IMR-90 (cell line): ENCODE measurements around the gene CD99. TPM values are rescaled to one million over a fixed set of nuclear protein-coding genes. Genes with fewer than 3 reads are reported as not detected.

ENCODE experiments used
- ATAC-seq: fragments of 200-7000 bp; cut with Tn5 transposase; 2 replicates; pipeline ENCODE4 v1.9.1; 2020; ENCODE audit warnings: low read depth, mild to moderate bottlenecking, moderate library complexity
- BruUV-seq: library from RNA; stranded (reverse); fragments of 400-500 nt; replicated peaks from 2 replicates; lab custom pipeline; 2021; lab: Mats Ljungman, UMichigan
- CTCF ChIA-PET: fragments of 300-600 bp; formaldehyde crosslinking; extraction: SDS; loops from one replicate; lab custom pipeline; 2021; ENCODE audit warnings: antibody characterized with exemption; lab: Yijun Ruan, JAX
- POLR2A ChIA-PET: fragments of 300-600 bp; sonication (Branson Sonifier 250); formaldehyde crosslinking; loops from one replicate; lab custom pipeline; 2022; ENCODE audit warnings: antibody characterized with exemption; ENCODE audit not compliant: unreplicated experiment; lab: Charles Lee
- DNase-seq: peaks from one replicate; pipeline ENCODE4 v3.0.0; 2013
- H2AFZ ChIP-seq: replicated peaks from 2 replicates; pipeline ENCODE3; 2013; ENCODE audit warnings: low read length, mild to moderate bottlenecking; ENCODE audit not compliant: poor library complexity
- H2AK5ac ChIP-seq: 2 replicates; pipeline ENCODE4 v1.6.1; 2013; ENCODE audit warnings: low read depth, low read length, inconsistent platforms
- H2AK9ac ChIP-seq: replicated peaks from 2 replicates; pipeline ENCODE3; 2013; ENCODE audit warnings: mild to moderate bottlenecking, low read depth, low read length, moderate library complexity; ENCODE audit not compliant: poor library complexity
- H2BK120ac ChIP-seq: 2 replicates; pipeline ENCODE4 v1.6.1; 2013; ENCODE audit warnings: low read depth, low read length, inconsistent platforms
- H2BK15ac ChIP-seq: 3 replicates; pipeline ENCODE4 v1.6.1; 2013; ENCODE audit warnings: low read depth, low read length, inconsistent platforms
- H2BK20ac ChIP-seq: 2 replicates; pipeline ENCODE4 v1.6.1; 2013; ENCODE audit warnings: low read depth, mild to moderate bottlenecking, inconsistent platforms, low read length, moderate library complexity
- H2BK5ac ChIP-seq: 2 replicates; pipeline ENCODE4 v1.6.1; 2013; ENCODE audit warnings: mild to moderate bottlenecking, low read depth, low read length, inconsistent platforms; ENCODE audit not compliant: poor library complexity, severe bottlenecking
- H3K14ac ChIP-seq: replicated peaks from 2 replicates; pipeline ENCODE4 v1.6.1; 2013; ENCODE audit warnings: low read depth, low read length, inconsistent platforms
- H3K18ac ChIP-seq: 2 replicates; pipeline ENCODE4 v1.6.1; 2013; ENCODE audit warnings: low read depth, low read length, control low read depth
- H3K23ac ChIP-seq: 2 replicates; pipeline ENCODE4 v1.6.1; 2013; ENCODE audit warnings: low read depth, low read length, inconsistent platforms
- H3K27ac ChIP-seq: 2 replicates; pipeline ENCODE4 v1.5.1; 2013; ENCODE audit warnings: mild to moderate bottlenecking, control low read depth, low read length; ENCODE audit not compliant: insufficient read depth
- H3K27me3 ChIP-seq: 2 replicates; pipeline ENCODE4 v1.6.1; 2013; ENCODE audit warnings: low read length; ENCODE audit not compliant: control insufficient read depth, insufficient read depth
- H3K36me3 ChIP-seq: 2 replicates; pipeline ENCODE4 v1.6.1; 2013; ENCODE audit warnings: low read length, mixed read lengths; ENCODE audit not compliant: control insufficient read depth, insufficient read depth
- H3K4ac ChIP-seq: 2 replicates; pipeline ENCODE4 v1.6.1; 2013; ENCODE audit warnings: low read depth, low read length, inconsistent platforms
- H3K4me1 ChIP-seq: 2 replicates; pipeline ENCODE4 v1.6.1; 2013; ENCODE audit warnings: low read length, mixed read lengths; ENCODE audit not compliant: control insufficient read depth, insufficient read depth
- H3K4me2 ChIP-seq: 2 replicates; pipeline ENCODE4 v1.6.1; 2013; ENCODE audit warnings: low read depth, mild to moderate bottlenecking, control low read depth, low read length, moderate library complexity
- H3K4me3 ChIP-seq: 2 replicates; pipeline ENCODE4 v1.5.1; 2013; ENCODE audit warnings: low read depth, mild to moderate bottlenecking, control low read depth, low read length, moderate library complexity; ENCODE audit not compliant: insufficient read depth
- H3K56ac ChIP-seq: 2 replicates; pipeline ENCODE4 v1.6.1; 2013; ENCODE audit warnings: low read length, inconsistent platforms; ENCODE audit not compliant: insufficient read depth; ENCODE audit errors: extremely low read depth
- H3K79me1 ChIP-seq, 2 experiments: 2 replicates each; pipeline ENCODE4 v1.6.1; 2013; ENCODE audit warnings: low read length in 2 of 2, inconsistent platforms in 1 of 2, low read depth in 1 of 2
- H3K9ac ChIP-seq: 2 replicates; pipeline ENCODE4 v1.6.1; 2013; ENCODE audit warnings: low read depth, low read length, control low read depth
- H3K9me1 ChIP-seq: 2 replicates; pipeline ENCODE4 v1.6.1; 2013; ENCODE audit warnings: low read length, inconsistent platforms; ENCODE audit not compliant: insufficient read depth
- H3K9me3 ChIP-seq: 2 replicates; pipeline ENCODE4 v1.6.1; 2013; ENCODE audit warnings: low read length; ENCODE audit not compliant: control insufficient read depth, insufficient read depth
- H4K20me1 ChIP-seq: 2 replicates; pipeline ENCODE4 v1.6.1; 2013; ENCODE audit warnings: low read length, inconsistent platforms; ENCODE audit not compliant: insufficient read depth
- H4K5ac ChIP-seq: 2 replicates; pipeline ENCODE4 v1.6.1; 2013; ENCODE audit warnings: mild to moderate bottlenecking, low read depth, low read length, control low read depth
- H4K8ac ChIP-seq, 2 experiments: 2 replicates each; pipeline ENCODE4 v1.6.1; 2013; ENCODE audit warnings: low read depth in 2 of 2, low read length in 2 of 2, control low read depth in 1 of 2, inconsistent platforms in 1 of 2
- H4K91ac ChIP-seq: 2 replicates; pipeline ENCODE4 v1.6.1; 2013; ENCODE audit warnings: low read depth, low read length, inconsistent platforms; ENCODE audit not compliant: insufficient read depth
- CEBPB ChIP-seq: IDR thresholded peaks from 2 replicates; pipeline ENCODE4 v1.6.1; 2012; ENCODE audit warnings: low read depth, low read length, improper control_type of control experiment
- CHD1 ChIP-seq: IDR thresholded peaks from 2 replicates; pipeline ENCODE4 v1.6.1; 2012; ENCODE audit warnings: low read depth, low read length, improper control_type of control experiment
- FOS ChIP-seq: fragments of 150-350 bp; IDR thresholded peaks from 2 replicates; pipeline ENCODE4 v1.6.1; 2016; ENCODE audit warnings: low read depth, low read length
- MAFK ChIP-seq: IDR thresholded peaks from 2 replicates; pipeline ENCODE4 v1.6.1; 2012; ENCODE audit warnings: low read depth, low read length, improper control_type of control experiment
- MXI1 ChIP-seq: IDR thresholded peaks from 2 replicates; pipeline ENCODE4 v1.6.1; 2012; ENCODE audit warnings: low read depth, mild to moderate bottlenecking, low read length, moderate library complexity, borderline replicate concordance
- NFE2L2 ChIP-seq: fragments of 150-350 bp; IDR thresholded peaks from 2 replicates; pipeline ENCODE4 v1.6.1; 2016; ENCODE audit warnings: low read depth, mild to moderate bottlenecking, low read length
- RAD21 ChIP-seq: IDR thresholded peaks from 2 replicates; pipeline ENCODE4 v1.6.1; 2012; ENCODE audit warnings: low read length, improper control_type of control experiment
- RCOR1 ChIP-seq: IDR thresholded peaks from 2 replicates; pipeline ENCODE4 v1.6.1; 2012; ENCODE audit warnings: mild to moderate bottlenecking, low read length, improper control_type of control experiment; ENCODE audit not compliant: insufficient replicate concordance
- SMC3 ChIP-seq: fragments of 150-350 bp; IDR thresholded peaks from 2 replicates; pipeline ENCODE4 v1.6.1; 2016; ENCODE audit warnings: low read depth, mild to moderate bottlenecking, antibody characterized with exemption, low read length, moderate library complexity
- dilution Hi-C: fragments of 300-500 bp; cut with HindIII; formaldehyde crosslinking; loops from one replicate; pipeline ENCODE4 v1.14.3; 2018; ENCODE audit warnings: low sequenced_read_pairs; ENCODE audit not compliant: unreplicated experiment
- in situ Hi-C: fragments of 300-500 bp; cut with MboI; formaldehyde crosslinking; loops from 3 replicates; pipeline ENCODE4 v1.14.3; 2019; ENCODE audit warnings: low sequenced_read_pairs, inconsistent platforms, mixed read lengths
- intact Hi-C: fragments of 100-400 bp; cut with micrococcal nuclease; formaldehyde crosslinking; loops from 2 replicates; pipeline ENCODE4 v1.10.0; 2022
- polyA plus RNA-seq, 3 experiments: library from polyadenylated mRNA; depleted of rRNA; stranded (reverse); fragments of >200 nt; gene quantifications; 2 replicates each; pipeline ENCODE4 v1.2.3, GENCODE V29; 2012; ENCODE audit warnings: low replicate concordance in 1 of 3
- total RNA-seq: library from RNA; depleted of rRNA; stranded (reverse); fragments of >200 nt; gene quantifications from 2 replicates; pipeline ENCODE4 v1.2.3, GENCODE V29; 2012
- TF ChIP-seq, protein P1 (sequence below): conservative IDR thresholded peaks from 2 replicates; pipeline ENCODE4 v1.5.1; 2012; ENCODE audit warnings: mild to moderate bottlenecking, low read depth, low read length, improper control_type of control experiment

Gene CD99
- total and polyA plus RNA-seq, 2 of the 4 experiments (the other 2 are of a cell fraction), result 102 to 369 TPM

DNA sequence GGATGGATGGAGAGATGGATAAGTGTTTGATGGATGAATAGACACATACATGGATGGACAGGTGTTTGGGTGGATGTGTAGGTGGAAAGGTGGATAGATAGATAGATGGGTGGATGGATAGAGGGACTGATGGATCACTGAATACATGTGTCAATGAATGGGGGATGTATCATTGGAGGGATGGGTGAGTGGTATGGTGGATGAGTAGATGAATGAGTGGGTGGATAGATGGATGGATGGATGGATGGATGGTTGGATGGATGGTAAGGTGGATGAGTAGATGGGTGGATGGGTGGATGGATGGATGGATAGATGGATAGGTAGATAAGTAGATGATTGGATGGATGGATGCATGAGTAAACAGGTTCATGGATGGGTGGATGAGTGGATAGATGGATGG lies 41.1 kb upstream of the CD99 start:
- Histone ChIP-seq H3K18ac (no peak overlapping the region), H3K4me1 (no peaks in the 10 kb centered on the region), H2BK5ac (no peak overlapping the region), H3K27me3 (no peaks in the 10 kb centered on the region), H3K4ac (no peak overlapping the region), H3K14ac (no peak overlapping the region), H2AFZ (no peak overlapping the region), H4K5ac (no peak overlapping the region), H2AK5ac (no peak overlapping the region), H3K27ac (no peak overlapping the region), H2BK15ac (no peak overlapping the region), H2BK20ac (no peak overlapping the region), H3K36me3 (no peaks in the 10 kb centered on the region), H4K20me1 (no peaks in the 10 kb centered on the region), H3K9me1 (no peaks in the 10 kb centered on the region), H3K23ac (no peak overlapping the region), H3K9ac (no peak overlapping the region), H3K9me3 (no peaks in the 10 kb centered on the region), H4K8ac (no peak overlapping the region), H3K79me1 (no peaks in the 10 kb centered on the region), H3K4me3 (no peak overlapping the region), H3K56ac (no peak overlapping the region), H3K4me2 (no peak overlapping the region), H2BK120ac (no peak overlapping the region), H2AK9ac (no peak overlapping the region), H4K91ac (no peak overlapping the region)
- dilution Hi-C loops, result no loop called here
- ChIA-PET POLR2A (no interaction called here), CTCF (no interaction called here)
- TF ChIP-seq MAFK (no peak), RAD21 (no peak), CHD1 (no peak), FOS (no peak), RCOR1 (no peak), CEBPB (no peak), NFE2L2 (no peak), SMC3 (no peak), MXI1 (no peak)
- TF ChIP-seq, protein P1, sequence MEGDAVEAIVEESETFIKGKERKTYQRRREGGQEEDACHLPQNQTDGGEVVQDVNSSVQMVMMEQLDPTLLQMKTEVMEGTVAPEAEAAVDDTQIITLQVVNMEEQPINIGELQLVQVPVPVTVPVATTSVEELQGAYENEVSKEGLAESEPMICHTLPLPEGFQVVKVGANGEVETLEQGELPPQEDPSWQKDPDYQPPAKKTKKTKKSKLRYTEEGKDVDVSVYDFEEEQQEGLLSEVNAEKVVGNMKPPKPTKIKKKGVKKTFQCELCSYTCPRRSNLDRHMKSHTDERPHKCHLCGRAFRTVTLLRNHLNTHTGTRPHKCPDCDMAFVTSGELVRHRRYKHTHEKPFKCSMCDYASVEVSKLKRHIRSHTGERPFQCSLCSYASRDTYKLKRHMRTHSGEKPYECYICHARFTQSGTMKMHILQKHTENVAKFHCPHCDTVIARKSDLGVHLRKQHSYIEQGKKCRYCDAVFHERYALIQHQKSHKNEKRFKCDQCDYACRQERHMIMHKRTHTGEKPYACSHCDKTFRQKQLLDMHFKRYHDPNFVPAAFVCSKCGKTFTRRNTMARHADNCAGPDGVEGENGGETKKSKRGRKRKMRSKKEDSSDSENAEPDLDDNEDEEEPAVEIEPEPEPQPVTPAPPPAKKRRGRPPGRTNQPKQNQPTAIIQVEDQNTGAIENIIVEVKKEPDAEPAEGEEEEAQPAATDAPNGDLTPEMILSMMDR, result no peak
- ATAC-seq (no peak), DNase-seq (no peak)
- in situ Hi-C loops, result no loop called here
- intact Hi-C loops, result no loop called here
- no TSS peak for BruUV-seq
